ENCODE measurements around the gene RAB11FIP3.

The RAB11FIP3 gene

DNA sequence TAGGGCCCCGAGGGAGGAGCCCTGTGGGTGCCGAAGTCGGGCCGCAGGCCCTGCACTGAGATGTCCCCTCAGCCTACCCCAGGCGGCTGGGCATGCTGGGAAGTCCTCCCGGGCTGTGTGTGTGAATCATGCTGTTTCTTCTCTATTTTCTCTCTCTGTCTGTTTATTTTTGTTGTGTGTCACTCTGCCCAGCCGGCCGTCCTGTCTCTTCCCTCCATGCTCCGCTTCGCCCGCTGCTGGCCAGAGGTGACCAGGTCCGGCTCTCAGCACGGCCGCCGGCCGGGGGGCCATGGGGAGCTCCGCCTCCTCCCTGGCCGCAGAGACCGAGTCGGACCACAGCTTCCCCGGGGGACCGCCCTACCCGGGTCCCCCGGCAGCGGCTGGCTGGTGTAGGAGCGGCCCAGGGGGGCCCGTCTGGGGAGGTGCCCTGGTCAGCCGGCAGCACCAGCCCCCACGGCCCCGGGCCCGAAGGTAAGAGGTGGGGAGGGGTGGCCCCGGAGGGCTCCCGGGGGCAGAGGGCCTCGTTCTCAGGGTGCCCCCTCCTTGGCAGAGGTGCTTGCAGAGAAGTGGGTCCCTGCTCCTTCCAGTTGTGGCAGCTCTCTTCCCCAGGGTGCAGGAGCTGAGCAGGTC, 114.6 kb downstream of the RAB11FIP3 start:
- Histone ChIP-seq H3K9ac (no peak overlapping the region), H3K4me1 (peaks cover 30% of the 10 kb centered on the region), H3K36me3 (peaks cover 80% of the 10 kb centered on the region), H4K20me1 (peaks cover 98% of the 10 kb centered on the region), H3K27ac (no peak overlapping the region), H3K4me3 (no peak overlapping the region), H3K4me2 (no peak overlapping the region), H3K27me3 (no peaks in the 10 kb centered on the region), H3K9me3 (no peaks in the 10 kb centered on the region)
- no peak for TF ChIP-seq Cebpa-rat (IDR thresholded peaks at IDR 0.05)

GRCh38 chr16:540645-541340, 115.3 kb downstream of the RAB11FIP3 start:
- no peak overlapping the region for H3K9ac ChIP-seq
- peaks cover 35% of the 10 kb centered on the region for H3K4me1 ChIP-seq
- H3K9me3 ChIP-seq: no peaks in the 10 kb centered on the region
- H3K4me3 ChIP-seq: no peak overlapping the region
- TF ChIP-seq Cebpa-rat (IDR thresholded peaks at IDR 0.05): no peak
- no peaks in the 10 kb centered on the region for H3K27me3 ChIP-seq
- H3K36me3 ChIP-seq: peaks cover 72% of the 10 kb centered on the region
- no peak overlapping the region for H3K4me2 ChIP-seq
- H4K20me1 ChIP-seq: peaks cover 98% of the 10 kb centered on the region
- H3K27ac ChIP-seq: no peak overlapping the region

DNA sequence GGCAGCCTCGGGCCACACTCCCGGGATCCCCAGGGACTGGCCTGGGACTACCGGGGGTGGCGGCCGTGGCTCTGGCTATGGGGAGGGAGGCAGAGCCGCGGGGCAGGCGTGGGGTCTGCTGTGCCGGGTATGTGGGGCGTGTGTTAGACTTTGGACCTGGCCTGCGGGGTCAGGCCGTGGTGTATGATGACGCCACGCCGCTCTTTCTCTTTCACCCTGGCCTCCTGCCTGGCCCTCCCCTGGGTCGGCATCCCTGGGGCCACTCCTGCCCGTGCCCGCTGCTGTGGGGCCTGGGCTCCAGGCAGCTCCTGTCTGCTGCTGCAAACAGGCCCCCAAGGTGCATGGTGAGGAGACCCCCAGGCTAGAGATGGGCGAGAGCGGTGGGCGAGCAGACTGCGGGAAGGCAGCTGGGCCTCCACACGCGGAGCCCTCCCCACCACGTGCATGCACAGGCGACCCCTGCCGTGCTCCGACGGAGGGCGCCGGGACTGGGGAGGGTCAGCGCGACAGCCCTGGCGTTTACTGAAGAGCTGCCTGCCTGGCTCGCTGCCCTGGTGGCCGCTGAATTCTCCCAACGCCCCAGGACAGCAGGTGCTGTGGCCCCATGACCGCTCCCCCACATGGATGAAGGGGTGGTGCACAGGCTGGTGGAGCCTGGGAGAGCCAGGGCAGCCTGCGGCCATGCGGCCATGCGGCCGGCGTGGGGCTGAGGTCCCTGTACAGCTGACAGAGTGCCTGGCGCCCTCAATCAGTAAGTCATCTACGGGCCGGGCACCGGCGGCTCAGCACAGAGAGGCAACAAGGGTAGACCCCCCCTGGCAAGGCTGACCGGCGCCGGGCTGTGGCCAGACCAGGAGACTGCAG, 118.1 kb downstream of the RAB11FIP3 start:
- TF ChIP-seq Cebpa-rat (IDR thresholded peaks at IDR 0.05): no peak
- H3K4me1 ChIP-seq: peaks cover 63% of the 10 kb centered on the region
- peaks cover 64% of the 10 kb centered on the region for H3K36me3 ChIP-seq
- peak overlapping the region; percentile 71 for H3K4me2 ChIP-seq
- H3K4me3 ChIP-seq: no peak overlapping the region
- peak overlapping the region; percentile 55 for H3K9ac ChIP-seq
- no peaks in the 10 kb centered on the region for H3K27me3 ChIP-seq
- peaks cover 98% of the 10 kb centered on the region for H4K20me1 ChIP-seq
- peak overlapping the region; percentile 58; the same call in 1 of the 2 replicates for H3K27ac ChIP-seq
- H3K9me3 ChIP-seq: no peaks in the 10 kb centered on the region

DNA sequence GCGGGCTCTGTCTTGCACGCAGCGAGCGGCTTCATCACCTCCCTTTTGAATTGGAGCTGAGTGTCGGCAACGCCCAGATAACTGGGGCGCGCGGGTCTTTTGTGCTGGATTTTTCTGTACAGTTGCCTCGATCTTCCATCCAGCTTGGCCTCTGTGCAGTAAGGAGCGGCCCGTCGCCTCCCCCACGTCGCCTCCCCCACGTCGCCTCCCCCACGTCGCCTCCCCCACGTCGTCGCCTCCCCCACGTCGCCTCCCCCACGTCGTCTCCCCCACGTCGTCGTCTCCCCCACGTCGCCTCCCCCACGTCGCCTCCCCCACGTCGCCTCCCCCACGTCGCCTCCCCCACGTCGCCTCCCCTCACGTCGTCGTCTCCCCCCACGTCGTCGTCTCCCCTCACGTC, 119.1 kb downstream of the RAB11FIP3 start:
- no peak for TF ChIP-seq Cebpa-rat (IDR thresholded peaks at IDR 0.05)
- Histone ChIP-seq H3K4me1 (peaks cover 67% of the 10 kb centered on the region), H3K27me3 (no peaks in the 10 kb centered on the region), H3K4me3 (no peak overlapping the region), H3K27ac (peak overlapping the region; percentile 58; the same call in 1 of the 2 replicates), H3K36me3 (peaks cover 62% of the 10 kb centered on the region), H3K4me2 (peak overlapping the region; percentile 71), H3K9ac (peak overlapping the region; percentile 55), H3K9me3 (no peaks in the 10 kb centered on the region), H4K20me1 (peaks cover 91% of the 10 kb centered on the region)

DNA sequence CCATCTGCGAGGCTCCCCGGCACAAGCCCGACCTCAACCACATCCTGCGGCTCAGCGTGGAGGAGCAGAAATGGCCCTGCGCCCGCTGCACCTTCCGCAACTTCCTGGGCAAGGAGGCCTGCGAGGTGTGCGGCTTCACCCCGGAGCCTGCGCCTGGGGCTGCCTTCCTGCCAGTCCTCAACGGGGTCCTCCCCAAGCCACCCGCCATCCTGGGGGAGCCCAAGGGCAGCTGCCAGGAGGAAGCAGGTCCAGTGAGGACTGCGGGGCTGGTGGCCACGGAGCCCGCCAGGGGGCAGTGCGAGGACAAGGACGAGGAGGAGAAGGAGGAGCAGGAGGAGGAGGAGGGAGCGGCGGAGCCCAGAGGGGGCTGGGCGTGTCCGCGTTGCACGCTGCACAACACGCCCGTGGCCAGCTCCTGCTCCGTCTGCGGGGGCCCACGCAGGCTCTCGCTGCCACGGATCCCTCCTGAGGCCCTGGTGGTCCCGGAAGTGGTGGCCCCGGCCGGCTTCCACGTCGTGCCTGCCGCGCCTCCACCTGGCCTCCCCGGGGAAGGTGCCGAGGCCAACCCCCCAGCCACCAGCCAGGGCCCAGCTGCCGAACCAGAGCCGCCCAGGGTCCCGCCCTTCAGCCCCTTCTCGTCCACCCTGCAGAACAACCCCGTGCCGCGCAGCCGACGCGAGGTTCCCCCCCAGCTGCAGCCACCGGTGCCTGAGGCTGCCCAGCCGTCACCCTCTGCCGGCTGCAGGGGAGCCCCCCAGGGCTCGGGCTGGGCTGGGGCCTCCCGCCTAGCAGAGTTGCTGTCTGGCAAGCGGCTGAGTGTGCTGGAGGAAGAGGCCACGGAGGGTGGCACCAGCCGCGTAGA, 121.7 kb downstream of the RAB11FIP3 start:
- H3K36me3 ChIP-seq: peaks cover 62% of the 10 kb centered on the region
- H3K27ac ChIP-seq: peak overlapping the region; percentile 71

GRCh38 chr16:548586-548985, 123.1 kb downstream of the RAB11FIP3 start:
- Histone ChIP-seq H4K20me1 (peaks cover 68% of the 10 kb centered on the region), H3K9me3 (no peaks in the 10 kb centered on the region), H3K4me3 (no peak overlapping the region), H3K36me3 (peaks cover 64% of the 10 kb centered on the region), H3K9ac (peak overlapping the region; percentile 29; the same call in 1 of the 2 replicates), H3K27me3 (no peaks in the 10 kb centered on the region), H3K4me2 (peak overlapping the region; percentile 79), H3K4me1 (peaks cover 46% of the 10 kb centered on the region), H3K27ac (peak overlapping the region; percentile 71)
- no peak for TF ChIP-seq Cebpa-rat (IDR thresholded peaks at IDR 0.05)

More for the DNA sequence above, 121.7 kb downstream of the RAB11FIP3 start:
- no peak for TF ChIP-seq Cebpa-rat (IDR thresholded peaks at IDR 0.05)
- Histone ChIP-seq H3K27me3 (no peaks in the 10 kb centered on the region), H3K9ac (peak overlapping the region; percentile 41; the same call in 1 of the 2 replicates), H3K4me1 (peaks cover 59% of the 10 kb centered on the region), H3K4me3 (peak overlapping the region; percentile 53), H4K20me1 (peaks cover 81% of the 10 kb centered on the region), H3K4me2 (peak overlapping the region; percentile 79), H3K9me3 (no peaks in the 10 kb centered on the region)

- peaks cover 69% of the 10 kb centered on the region for H4K20me1 ChIP-seq
- peaks cover 38% of the 10 kb centered on the region for H3K4me1 ChIP-seq
- H3K4me3 ChIP-seq: no peak overlapping the region
- no peak overlapping the region for H3K4me2 ChIP-seq
- no peaks in the 10 kb centered on the region for H3K9me3 ChIP-seq
- peaks cover 70% of the 10 kb centered on the region for H3K36me3 ChIP-seq
- TF ChIP-seq Cebpa-rat (IDR thresholded peaks at IDR 0.05): no peak
- no peak overlapping the region for H3K27ac ChIP-seq
- no peak overlapping the region for H3K9ac ChIP-seq
- no peaks in the 10 kb centered on the region for H3K27me3 ChIP-seq
Measured at GRCh38 chr16:549544-550263, 124.3 kb downstream of the RAB11FIP3 start.

DNA sequence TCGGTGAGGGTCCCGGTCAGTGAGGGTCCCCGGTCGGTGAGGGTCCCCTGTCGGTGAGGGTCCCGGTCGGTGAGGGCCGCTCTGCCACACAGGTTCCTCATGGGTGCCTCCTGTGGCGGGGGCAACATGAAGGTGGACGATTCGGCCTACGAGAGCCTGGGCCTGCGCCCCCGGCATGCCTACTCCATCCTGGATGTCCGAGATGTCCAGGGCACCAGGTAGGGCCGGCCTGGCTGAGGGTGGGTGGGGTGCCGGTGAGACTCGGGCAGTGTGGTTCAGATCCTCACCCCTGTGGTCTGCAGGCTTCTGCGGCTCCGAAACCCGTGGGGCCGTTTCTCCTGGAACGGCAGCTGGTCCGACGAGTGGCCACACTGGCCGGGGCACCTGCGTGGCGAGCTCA, 125.8 kb downstream of the RAB11FIP3 start:
- H3K27me3 ChIP-seq: no peaks in the 10 kb centered on the region
- TF ChIP-seq Cebpa-rat (IDR thresholded peaks at IDR 0.05): no peak
- peaks cover 75% of the 10 kb centered on the region for H3K36me3 ChIP-seq
- H3K27ac ChIP-seq: no peak overlapping the region
- H3K4me1 ChIP-seq: peaks cover 45% of the 10 kb centered on the region
- no peak overlapping the region for H3K4me2 ChIP-seq
- H3K4me3 ChIP-seq: no peak overlapping the region
- H3K9ac ChIP-seq: no peak overlapping the region
- no peaks in the 10 kb centered on the region for H3K9me3 ChIP-seq
- peaks cover 59% of the 10 kb centered on the region for H4K20me1 ChIP-seq

Data from BLaER1 (cell line).